Measurements from ENCODE around the gene LUZP2. TPM values are rescaled to one million over a fixed set of nuclear protein-coding genes. Genes with fewer than 3 reads are reported as not detected.

The LUZP2 gene
- total and polyA plus RNA-seq, 2 donors (not counting 1 experiment from before 2014, with no cell fraction given) = not detected

DNA sequence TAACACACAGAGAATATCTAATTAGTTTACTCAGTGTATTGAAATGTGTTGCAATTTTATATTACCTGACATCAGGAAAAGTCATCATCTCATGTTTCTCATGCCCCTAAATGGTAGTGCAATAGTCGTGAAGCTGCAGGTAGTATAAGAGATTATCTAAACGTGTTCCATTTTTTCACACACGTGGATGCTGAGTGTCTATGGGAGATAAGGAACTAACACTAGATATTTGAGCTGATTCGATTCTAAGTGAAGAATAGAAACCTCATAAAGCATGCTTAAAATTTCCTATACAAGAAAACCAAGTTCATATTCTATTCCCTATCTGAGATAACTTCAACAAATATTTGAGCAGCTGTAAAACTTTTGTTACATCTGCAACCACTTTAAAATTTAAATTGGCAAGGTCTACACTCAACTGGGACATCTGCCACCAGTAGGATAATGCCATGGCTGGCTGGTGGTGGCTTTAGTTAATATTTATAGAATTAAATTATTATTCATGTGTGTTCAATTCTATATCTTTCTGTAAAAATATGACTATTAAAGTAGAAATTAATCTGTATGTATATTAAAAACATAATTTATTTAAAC, 388.8 kb downstream of the LUZP2 start:
- Mint-ChIP-seq H3K4me3 (no peak overlapping the region), H3K9me3 (ENCODE audit: insufficient read depth) (no peaks in the 10 kb centered on the region), H3K27me3 (no peaks in the 10 kb centered on the region), H3K4me1 (no peaks in the 10 kb centered on the region), H3K27ac (no peak overlapping the region)
- TF ChIP-seq EZH2 (IDR thresholded peaks at IDR 0.05; ENCODE audit: borderline replicate concordance, insufficient read depth, low read depth, low read length, poor library complexity, severe bottlenecking) = no peak
- TF ChIP-seq, protein P1, sequence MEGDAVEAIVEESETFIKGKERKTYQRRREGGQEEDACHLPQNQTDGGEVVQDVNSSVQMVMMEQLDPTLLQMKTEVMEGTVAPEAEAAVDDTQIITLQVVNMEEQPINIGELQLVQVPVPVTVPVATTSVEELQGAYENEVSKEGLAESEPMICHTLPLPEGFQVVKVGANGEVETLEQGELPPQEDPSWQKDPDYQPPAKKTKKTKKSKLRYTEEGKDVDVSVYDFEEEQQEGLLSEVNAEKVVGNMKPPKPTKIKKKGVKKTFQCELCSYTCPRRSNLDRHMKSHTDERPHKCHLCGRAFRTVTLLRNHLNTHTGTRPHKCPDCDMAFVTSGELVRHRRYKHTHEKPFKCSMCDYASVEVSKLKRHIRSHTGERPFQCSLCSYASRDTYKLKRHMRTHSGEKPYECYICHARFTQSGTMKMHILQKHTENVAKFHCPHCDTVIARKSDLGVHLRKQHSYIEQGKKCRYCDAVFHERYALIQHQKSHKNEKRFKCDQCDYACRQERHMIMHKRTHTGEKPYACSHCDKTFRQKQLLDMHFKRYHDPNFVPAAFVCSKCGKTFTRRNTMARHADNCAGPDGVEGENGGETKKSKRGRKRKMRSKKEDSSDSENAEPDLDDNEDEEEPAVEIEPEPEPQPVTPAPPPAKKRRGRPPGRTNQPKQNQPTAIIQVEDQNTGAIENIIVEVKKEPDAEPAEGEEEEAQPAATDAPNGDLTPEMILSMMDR (IDR thresholded peaks at IDR 0.05) = no peak
- H3K79me2 ChIP-seq (ENCODE audit: control insufficient read depth, insufficient read depth, low read length) = no peaks in the 10 kb centered on the region
- no peak overlapping the region for H3K4me3 ChIP-seq (ENCODE audit: control extremely low read depth in 1 of 5, extremely low read depth in 1 of 5, insufficient read depth in 1 of 5, low read depth in 2 of 5, low read length in 4 of 5)
- no peak overlapping the region for H3K4me2 ChIP-seq (replicated peaks; ENCODE audit: low read depth, low read length, poor library complexity, severe bottlenecking)
- no CpG with 5 or more reads among the region's 4 CpGs for WGBS (ENCODE audit: insufficient coverage)
- no peaks in the 10 kb centered on the region for H4K20me1 ChIP-seq (ENCODE audit: control insufficient read depth, insufficient read depth, low read length, poor library complexity, severe bottlenecking)
- no peak overlapping the region for H3K27ac ChIP-seq (ENCODE audit: low read length in 2 of 2)
- H2AFZ ChIP-seq (ENCODE audit: insufficient read depth, low read depth, low read length, poor library complexity, severe bottlenecking) = no peak overlapping the region
- H3K4me1 ChIP-seq (ENCODE audit: control insufficient read depth in 2 of 2, insufficient read depth in 2 of 2, low read length in 2 of 2) = no peaks in the 10 kb centered on the region
- H3K36me3 ChIP-seq (replicated peaks in 1 of 2; ENCODE audit: control extremely low read depth in 1 of 2, control insufficient read depth in 1 of 2, extremely low read depth in 1 of 2, insufficient read depth in 2 of 2, low read length in 1 of 2) = no peaks in the 10 kb centered on the region
- no peaks in the 10 kb centered on the region for H3K27me3 ChIP-seq (replicated peaks in 1 of 4; ENCODE audit: control extremely low read depth in 1 of 4, control insufficient read depth in 3 of 4, insufficient read depth in 4 of 4, low read length in 3 of 4)
- H3K9ac ChIP-seq (ENCODE audit: low read length) = no peak overlapping the region
- H3K9me3 ChIP-seq (ENCODE audit: control extremely low read depth in 1 of 3, control insufficient read depth in 2 of 3, insufficient read depth in 1 of 3, low read length in 2 of 3) = no peaks in the 10 kb centered on the region
- POLR2A ChIA-PET = no interaction called here
- no peak for ATAC-seq (ENCODE audit: low read depth)
- intact Hi-C loops (cut with micrococcal nuclease) = no loop called here
- CTCF ChIA-PET = no interaction called here
- DNase-seq = no peak

DNA sequence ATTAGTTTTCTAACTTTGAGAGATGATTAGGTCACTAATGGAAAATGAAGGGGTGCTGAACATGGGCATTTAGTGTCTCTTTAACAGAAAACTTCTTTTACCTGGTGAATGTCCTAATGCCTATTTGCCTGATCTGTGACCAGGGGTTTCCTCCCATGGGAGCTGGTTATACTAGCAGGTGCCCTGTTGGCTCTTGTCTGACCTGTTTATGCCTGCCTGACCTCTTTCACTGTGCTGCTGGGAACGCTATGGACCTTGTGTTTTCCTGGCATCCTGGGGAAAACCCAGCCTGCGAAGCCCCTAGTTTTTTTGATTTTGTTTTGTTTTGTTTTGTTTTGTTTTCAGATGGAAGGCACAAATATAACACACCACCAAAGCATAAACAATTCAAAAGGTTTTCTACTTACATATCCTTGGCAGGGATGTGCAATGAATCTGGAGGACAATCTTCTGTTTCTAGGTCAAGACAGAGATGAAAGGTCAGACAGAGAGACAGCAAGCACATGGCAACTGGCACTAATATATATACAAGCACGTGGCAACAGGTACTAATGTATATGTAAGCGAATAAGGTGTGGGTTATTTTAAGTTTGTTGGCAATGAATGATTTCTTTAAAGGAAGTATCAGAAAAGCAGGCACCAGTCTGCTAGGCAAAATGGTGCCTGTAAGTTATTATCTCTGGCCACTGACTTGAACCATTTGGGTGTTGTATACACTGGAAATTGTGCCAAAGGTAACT, 390.2 kb downstream of the LUZP2 start:
- H3K36me3 ChIP-seq (replicated peaks in 1 of 2; ENCODE audit: control extremely low read depth in 1 of 2, control insufficient read depth in 1 of 2, extremely low read depth in 1 of 2, insufficient read depth in 2 of 2, low read length in 1 of 2) = no peaks in the 10 kb centered on the region
- H4K20me1 ChIP-seq (ENCODE audit: control insufficient read depth, insufficient read depth, low read length, poor library complexity, severe bottlenecking) = no peaks in the 10 kb centered on the region
- no peak overlapping the region for H3K4me3 ChIP-seq (ENCODE audit: control extremely low read depth in 1 of 5, extremely low read depth in 1 of 5, insufficient read depth in 1 of 5, low read depth in 2 of 5, low read length in 4 of 5)
- H3K4me3 Mint-ChIP-seq = no peak overlapping the region
- TF ChIP-seq EZH2 (IDR thresholded peaks at IDR 0.05; ENCODE audit: borderline replicate concordance, insufficient read depth, low read depth, low read length, poor library complexity, severe bottlenecking) = no peak
- TF ChIP-seq, protein P1 (IDR thresholded peaks at IDR 0.05) = no peak
- ChIA-PET POLR2A (no interaction called here), CTCF (no interaction called here)
- no peaks in the 10 kb centered on the region for H3K79me2 ChIP-seq (ENCODE audit: control insufficient read depth, insufficient read depth, low read length)
- intact Hi-C loops (cut with micrococcal nuclease) = no loop called here
- no peaks in the 10 kb centered on the region for H3K4me1 ChIP-seq (ENCODE audit: control insufficient read depth in 2 of 2, insufficient read depth in 2 of 2, low read length in 2 of 2)
- DNase-seq (no peak), ATAC-seq (ENCODE audit: low read depth) (no peak)
- H3K27me3 ChIP-seq (replicated peaks in 1 of 4; ENCODE audit: control extremely low read depth in 1 of 4, control insufficient read depth in 3 of 4, insufficient read depth in 4 of 4, low read length in 3 of 4) = no peaks in the 10 kb centered on the region
- no peaks in the 10 kb centered on the region for H3K9me3 Mint-ChIP-seq (ENCODE audit: insufficient read depth)
- H3K4me2 ChIP-seq (replicated peaks; ENCODE audit: low read depth, low read length, poor library complexity, severe bottlenecking) = no peak overlapping the region
- no peak overlapping the region for H3K9ac ChIP-seq (ENCODE audit: low read length)
- H3K27me3 Mint-ChIP-seq = no peaks in the 10 kb centered on the region
- 87% methylated on average over 3 of the region's 4 CpGs for WGBS (ENCODE audit: insufficient coverage)
- H3K4me1 Mint-ChIP-seq = no peaks in the 10 kb centered on the region
- H3K9me3 ChIP-seq (ENCODE audit: control extremely low read depth in 1 of 3, control insufficient read depth in 2 of 3, insufficient read depth in 1 of 3, low read length in 2 of 3) = no peaks in the 10 kb centered on the region
- no peak overlapping the region for H3K27ac Mint-ChIP-seq
- H2AFZ ChIP-seq (ENCODE audit: insufficient read depth, low read depth, low read length, poor library complexity, severe bottlenecking) = no peak overlapping the region
- no peak overlapping the region for H3K27ac ChIP-seq (ENCODE audit: low read length in 2 of 2)
